ENCODE data around the gene RREB1.

Gene RREB1

GRCh38 chr6:7282097-7282906 is 174.5 kb downstream of the RREB1 start:
- DNase-seq (ENCODE audit: low read depth in 1 of 2, low spot score in 1 of 2) = no peak

- DNase-seq (ENCODE audit: low read depth in 1 of 2, low spot score in 1 of 2) = no peak
Observed at GRCh38 chr6:7283676-7284075, 175.9 kb downstream of the RREB1 start.

GRCh38 chr6:7285416-7285815 is 177.7 kb downstream of the RREB1 start:
- no peak for DNase-seq (ENCODE audit: low read depth in 1 of 2, low spot score in 1 of 2)

GRCh38 chr6:7290079-7290478 is 182.3 kb downstream of the RREB1 start:
- DNase-seq (ENCODE audit: low read depth in 1 of 2, low spot score in 1 of 2) = no peak

GRCh38 chr6:7292596-7293255 is 185.0 kb downstream of the RREB1 start:
- no peak for DNase-seq (ENCODE audit: low read depth in 1 of 2, low spot score in 1 of 2)

- no peak for DNase-seq (ENCODE audit: low read depth in 1 of 2, low spot score in 1 of 2)
Observed at GRCh38 chr6:7295916-7296315, 188.2 kb downstream of the RREB1 start.

GRCh38 chr6:7296602-7297001 is 188.8 kb downstream of the RREB1 start:
- DNase-seq (ENCODE audit: low read depth in 1 of 2, low spot score in 1 of 2) = no peak

- no peak for DNase-seq (ENCODE audit: low read depth in 1 of 2, low spot score in 1 of 2)
Observed at GRCh38 chr6:7298113-7298512, 190.4 kb downstream of the RREB1 start.

- DNase-seq (ENCODE audit: low read depth in 1 of 2, low spot score in 1 of 2) = no peak
Observed at GRCh38 chr6:7300926-7301325, 193.2 kb downstream of the RREB1 start.

Data from activated CD4-positive, alpha-beta T cell treated with anti-CD3 and anti-CD28 coated beads, Interleukin-2, amount 50 U/mL, for 24 hours (primary cell).